Measurements from ENCODE around the gene GLIS1.

- TF ChIP-seq, protein P1, sequence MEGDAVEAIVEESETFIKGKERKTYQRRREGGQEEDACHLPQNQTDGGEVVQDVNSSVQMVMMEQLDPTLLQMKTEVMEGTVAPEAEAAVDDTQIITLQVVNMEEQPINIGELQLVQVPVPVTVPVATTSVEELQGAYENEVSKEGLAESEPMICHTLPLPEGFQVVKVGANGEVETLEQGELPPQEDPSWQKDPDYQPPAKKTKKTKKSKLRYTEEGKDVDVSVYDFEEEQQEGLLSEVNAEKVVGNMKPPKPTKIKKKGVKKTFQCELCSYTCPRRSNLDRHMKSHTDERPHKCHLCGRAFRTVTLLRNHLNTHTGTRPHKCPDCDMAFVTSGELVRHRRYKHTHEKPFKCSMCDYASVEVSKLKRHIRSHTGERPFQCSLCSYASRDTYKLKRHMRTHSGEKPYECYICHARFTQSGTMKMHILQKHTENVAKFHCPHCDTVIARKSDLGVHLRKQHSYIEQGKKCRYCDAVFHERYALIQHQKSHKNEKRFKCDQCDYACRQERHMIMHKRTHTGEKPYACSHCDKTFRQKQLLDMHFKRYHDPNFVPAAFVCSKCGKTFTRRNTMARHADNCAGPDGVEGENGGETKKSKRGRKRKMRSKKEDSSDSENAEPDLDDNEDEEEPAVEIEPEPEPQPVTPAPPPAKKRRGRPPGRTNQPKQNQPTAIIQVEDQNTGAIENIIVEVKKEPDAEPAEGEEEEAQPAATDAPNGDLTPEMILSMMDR (IDR thresholded peaks at IDR 0.05; ENCODE audit: insufficient read depth, low read depth, low read length): no peak
- TF ChIP-seq EZH2 (IDR thresholded peaks at IDR 0.05; ENCODE audit: insufficient read depth, low read length): no peak
Measured at GRCh38 chr1:53710584-53710983, 28.4 kb downstream of the GLIS1 start.
